Measurements from ENCODE around the gene HOXB3.

HOXB3 gene

DNA sequence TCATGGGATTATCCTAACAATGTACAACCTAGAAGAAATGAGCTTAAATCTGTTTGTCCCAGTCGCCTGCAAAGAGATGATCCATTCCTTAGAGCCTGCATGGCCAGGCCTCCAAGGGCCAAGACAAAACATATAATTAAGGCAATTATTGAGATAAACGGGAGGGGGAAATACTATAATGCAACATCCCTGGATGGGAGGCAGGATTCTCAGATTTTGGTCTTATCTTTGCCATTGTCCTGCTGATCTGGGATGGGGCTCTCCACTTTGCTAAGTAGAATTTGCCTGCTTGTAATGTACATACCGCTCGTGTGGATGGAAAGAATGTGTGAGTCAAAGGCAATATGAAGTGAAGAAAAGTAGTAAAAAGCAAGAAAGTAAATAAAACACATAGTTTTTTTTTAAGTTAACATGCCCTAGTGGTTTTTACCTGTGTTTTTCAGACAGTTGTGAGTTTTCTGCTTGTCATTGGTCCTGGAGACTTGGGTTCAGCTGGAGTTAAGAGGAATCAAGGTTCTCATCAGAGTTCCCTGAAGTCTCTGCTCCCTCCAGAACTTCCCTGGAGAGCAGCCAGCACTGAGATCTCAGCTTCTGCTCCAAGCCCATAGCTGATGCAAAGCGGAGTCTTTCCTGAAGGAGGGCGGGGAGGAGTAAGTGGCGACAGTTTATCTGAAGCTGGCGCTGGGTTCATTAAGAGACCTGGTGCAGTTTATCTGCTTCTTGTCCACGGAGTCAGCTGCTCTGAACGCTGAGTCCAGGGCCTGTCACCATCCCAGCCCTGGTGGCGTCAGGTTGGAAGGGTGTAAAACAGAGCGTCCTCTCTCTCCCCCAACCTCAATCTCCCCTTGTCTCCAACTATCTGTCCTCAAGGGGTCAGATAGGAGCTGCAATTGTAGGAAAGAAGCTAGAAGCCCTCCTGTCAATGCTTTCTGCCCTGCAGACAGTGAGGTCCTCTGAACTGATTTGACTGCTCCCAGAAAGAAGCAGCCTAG is 89.3 kb downstream of the HOXB3 start:
- no peak for DNase-seq (ENCODE audit: low read depth in 2 of 2)

DNA sequence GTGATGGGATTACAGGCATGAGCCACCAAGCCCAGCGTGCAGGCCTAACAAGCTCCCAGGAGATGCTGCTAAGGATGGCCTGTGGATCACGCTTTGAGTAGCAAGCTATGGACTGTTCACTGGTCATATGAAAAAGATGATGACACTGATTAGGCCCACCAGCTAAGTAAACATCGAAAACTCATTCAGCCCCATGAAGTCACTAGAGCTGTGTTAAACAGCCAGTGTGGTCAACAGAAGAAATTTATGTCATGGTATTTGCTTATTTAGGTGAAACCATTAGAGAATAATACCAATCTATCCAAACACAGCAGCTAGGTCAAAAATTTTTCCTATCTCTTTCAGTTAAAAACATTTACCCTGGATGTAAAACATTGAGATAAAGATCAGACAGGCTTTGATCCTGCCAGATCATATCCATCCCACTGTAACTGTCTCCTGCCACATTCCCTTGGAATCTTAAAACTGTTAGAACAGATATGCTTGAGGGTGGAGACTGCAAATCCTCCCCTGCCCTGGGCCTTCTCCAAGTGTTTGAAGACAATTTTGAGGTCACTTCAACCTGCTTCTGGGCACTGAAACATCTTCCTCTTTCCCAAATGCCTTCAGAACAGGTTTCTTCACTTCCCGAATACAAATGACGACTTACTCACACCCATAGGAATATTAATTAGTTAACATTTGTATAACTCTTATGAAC is 90.2 kb downstream of the HOXB3 start:
- DNase-seq (ENCODE audit: low read depth in 2 of 2), result no peak

DNA sequence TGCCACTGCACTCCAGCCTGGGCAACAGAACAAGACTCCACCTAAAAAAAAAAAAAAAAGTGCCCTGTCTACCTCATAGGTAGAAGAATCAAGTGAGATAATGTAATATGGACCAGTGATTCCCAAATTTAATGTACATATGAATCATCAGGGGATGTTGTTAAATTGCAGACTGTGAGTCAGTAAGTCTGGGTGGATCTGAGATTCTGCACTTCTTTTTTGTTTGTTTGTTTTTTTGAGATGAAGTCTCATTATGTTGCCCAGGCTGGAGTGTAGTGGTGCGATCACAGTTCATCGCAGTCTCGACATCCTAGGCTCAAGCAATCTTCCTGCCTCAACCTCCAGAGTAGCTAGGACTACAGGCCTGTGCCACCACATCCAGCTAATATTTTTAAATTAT is 90.8 kb downstream of the HOXB3 start:
- no peak for DNase-seq (ENCODE audit: low read depth in 2 of 2)
